ENCODE measurements around the gene HSP90AA1. TPM values are rescaled to one million over a fixed set of nuclear protein-coding genes. Genes with fewer than 3 reads are reported as not detected.

The HSP90AA1 gene
- total RNA-seq, result 224 and 367 TPM in 2 replicates

DNA sequence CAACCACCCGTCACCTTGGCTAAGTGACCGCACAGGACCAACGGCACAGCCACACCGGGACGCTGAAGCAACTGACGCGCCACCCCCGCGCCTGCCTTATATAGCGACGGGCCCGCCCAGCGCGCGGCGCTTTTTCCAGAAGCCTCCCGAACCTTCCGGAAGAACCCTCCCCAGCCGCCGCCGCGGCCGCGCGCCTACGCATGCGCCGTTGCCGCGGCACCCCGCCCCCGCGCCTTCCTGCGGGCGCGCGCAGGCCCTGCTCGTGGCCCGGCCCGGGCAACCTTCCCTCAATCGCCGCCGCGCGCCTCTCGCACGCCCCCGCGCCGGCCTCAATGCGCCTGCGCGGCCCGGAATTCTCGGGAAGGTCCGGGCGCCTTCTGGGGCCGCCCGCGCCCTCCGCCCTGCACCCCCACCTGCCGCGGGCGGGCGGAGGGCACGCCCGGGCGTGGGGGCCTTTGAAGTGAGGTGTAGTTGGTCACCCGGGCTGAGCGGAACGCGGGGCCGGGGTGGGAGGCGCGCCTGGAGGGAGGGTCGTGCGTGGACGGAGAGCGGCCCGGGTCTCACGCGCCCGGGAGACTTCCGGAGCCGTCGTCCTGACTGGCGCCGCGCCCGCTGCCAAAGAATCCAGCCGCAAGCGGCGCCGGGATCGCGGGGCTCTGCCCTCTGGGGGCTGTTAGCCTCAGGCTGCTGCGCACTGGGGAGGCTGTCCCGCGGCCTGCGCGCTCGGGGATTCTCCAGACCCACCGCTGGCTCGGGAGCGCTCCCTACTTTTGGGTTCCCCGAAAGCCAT is at the start of gene HSP90AA1:
Gene HSP90AA1 (minus strand): TSS at position 73 of the 790 bp plus-strand sequence. CDS start 666 bp downstream, outside the sequence.

Small RNA genes within 50 kb of the gene (small RNA-seq; reads per million reads assigned to genes)
- not detected for gene RN7SL472P

Other genes starting within 250 kb of the HSP90AA1 start
- 507 and 990 TPM in 2 replicates for gene DYNC1H1, start 122.5 kb downstream of the HSP90AA1 start, total RNA-seq
- gene WDR20, start 52.9 kb upstream of the HSP90AA1 start, total RNA-seq, result 11.0 and 17.8 TPM in 2 replicates
- gene MOK, start 218.1 kb upstream of the HSP90AA1 start, total RNA-seq, result 15.1 and 22.9 TPM in 2 replicates
- gene ZNF839, start 232.7 kb upstream of the HSP90AA1 start, total RNA-seq, result 6.6 and 10.4 TPM in 2 replicates

Measured in subcutaneous preadipocyte (primary cell).